ENCODE results near the gene NME5.
"Not testable (repeated sequence)": the region's sequence is repeated elsewhere in the genome, so short reads cannot be mapped to it uniquely, and the experiment has no call there.

Gene NME5

GRCh38 chr5:138077064-138077696 lies 62.0 kb downstream of the NME5 start:
- DNase-seq (ENCODE audit: low read depth) = peak; percentile 30

DNA sequence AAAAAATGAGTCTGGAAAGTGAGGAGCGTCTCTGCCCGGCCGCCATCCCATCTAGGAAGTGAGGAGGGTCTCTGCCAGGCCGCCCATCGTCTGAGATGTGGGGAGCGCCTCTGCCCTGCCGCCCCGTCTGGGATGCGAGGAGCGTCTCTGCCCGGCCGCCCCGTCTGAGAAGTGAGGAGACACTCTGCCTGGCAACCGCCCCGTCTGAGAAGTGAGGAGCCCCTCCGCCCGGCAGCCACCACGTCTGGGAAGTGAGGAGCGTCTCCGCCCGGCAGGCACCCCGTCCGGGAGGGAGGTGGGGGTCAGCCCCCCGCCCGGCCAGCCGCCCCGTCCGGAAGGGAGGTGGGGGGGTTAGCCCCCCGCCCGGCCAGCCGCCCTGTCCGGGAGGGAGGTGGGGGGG lies 69.2 kb downstream of the NME5 start:
- not testable (repeated sequence) for DNase-seq (ENCODE audit: low read depth)

DNA sequence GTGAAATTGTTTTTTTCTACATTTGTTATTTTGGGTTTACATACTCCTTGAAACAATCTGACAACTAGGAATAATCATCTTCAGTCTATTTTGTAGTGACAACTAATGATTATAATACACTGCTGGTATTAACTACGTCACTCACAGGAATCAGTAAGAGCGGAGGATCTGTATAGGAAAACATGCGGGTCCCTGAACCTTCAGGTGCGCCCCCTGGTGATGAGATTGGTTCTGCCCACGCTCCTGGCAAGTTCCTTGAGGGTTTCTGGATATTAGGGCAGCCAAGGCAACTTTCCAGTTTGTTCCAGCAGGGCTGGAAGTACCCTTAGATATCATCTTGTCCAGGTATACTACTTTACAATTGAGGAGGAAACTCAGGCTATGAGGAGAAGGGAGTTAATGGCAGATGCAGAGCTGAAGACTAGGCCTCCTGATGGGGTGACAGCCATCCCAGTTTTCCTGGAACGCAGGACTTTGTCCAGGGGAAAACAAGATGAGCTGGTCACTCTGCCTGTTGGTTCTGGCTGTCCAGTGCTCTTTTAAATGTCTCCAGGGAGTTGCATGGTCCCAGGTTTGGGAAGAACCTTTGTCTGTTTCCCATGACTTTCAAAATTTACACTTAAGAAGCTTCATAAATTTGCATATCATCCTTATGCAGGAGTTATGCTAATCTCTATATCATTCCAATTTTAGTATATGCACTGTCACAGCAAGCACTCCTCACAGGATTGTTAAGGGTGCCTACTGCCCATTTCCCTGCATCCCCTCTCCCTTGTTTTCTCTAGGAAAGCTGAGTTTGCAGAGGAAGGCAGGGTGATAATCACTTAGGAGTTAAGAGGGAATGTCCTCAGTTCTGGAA lies 70.3 kb downstream of the NME5 start:
- peak; percentile 58 for DNase-seq (ENCODE audit: low read depth)

GRCh38 chr5:138067945-138068344 lies 71.3 kb downstream of the NME5 start:
- no peak for DNase-seq (ENCODE audit: low read depth)
